Left renal cortex interstitium (tissue), 4 donors: ENCODE data around the gene KCNQ1. TPM values are rescaled to one million over a fixed set of nuclear protein-coding genes. Genes with fewer than 3 reads are reported as not detected.

ENCODE experiments used
- DNase-seq, 4 donors: peaks; one replicate each; pipeline ENCODE4 v3.0.0-alpha.2; 2013; ENCODE audit warnings: low read depth in 4 of 4, low spot score in 2 of 4, missing footprints in 1 of 4
- polyA plus RNA-seq, 4 donors: library from polyadenylated mRNA; unstranded; fragments of 120-200 nt; gene quantifications; one replicate each; pipeline ENCODE4 v1.2.1, GENCODE V29; 2013; ENCODE audit not compliant: insufficient read length in 4 of 4

The KCNQ1 gene
- polyA plus RNA-seq, 4 donors: 10.4 to 14.8 (median 13.1) TPM

DNA sequence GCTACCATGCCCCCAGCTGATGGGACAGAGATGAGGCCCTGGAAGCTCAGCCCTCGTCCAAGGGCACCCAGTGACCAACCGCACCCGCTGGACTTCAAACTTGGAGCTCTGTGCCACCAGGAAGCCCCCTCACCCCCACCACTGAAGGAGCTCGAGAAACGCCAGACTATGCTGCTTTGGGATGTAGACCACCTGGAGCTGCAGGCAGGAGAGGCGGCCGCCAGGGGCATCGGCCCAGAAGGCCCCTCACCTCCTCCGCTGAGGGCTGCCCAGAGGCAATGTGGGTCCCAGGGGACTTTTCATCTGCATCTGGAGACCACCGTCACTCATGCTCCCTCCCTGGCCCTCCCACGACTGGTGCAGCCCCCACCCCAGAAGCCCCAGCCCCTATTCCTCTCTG, 412.5 kb downstream of the KCNQ1 start:
- no peak for DNase-seq

DNA sequence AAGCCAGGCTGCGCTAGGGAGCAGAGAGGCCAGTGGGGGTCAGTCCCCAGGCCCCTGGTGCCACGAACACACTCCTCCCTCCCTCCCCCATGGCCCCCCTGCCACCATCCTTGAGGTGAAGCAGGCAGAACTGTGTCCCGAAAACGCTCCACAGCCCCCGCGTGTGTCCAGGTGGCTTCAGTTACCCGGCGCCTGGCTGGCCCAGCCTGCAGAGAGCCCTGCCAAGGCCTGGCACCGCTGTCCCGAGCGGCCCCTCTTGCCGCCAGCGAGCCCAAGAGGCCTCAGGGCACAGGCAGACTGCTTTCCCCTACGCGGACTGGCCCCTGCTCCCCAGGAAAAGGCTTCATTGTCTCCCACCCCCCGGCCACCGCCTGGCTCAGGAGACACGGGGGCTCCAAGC, 413.1 kb downstream of the KCNQ1 start:
- DNase-seq: no peak

GRCh38 chr11:2858995-2859698, 414.3 kb downstream of the KCNQ1 start:
- DNase-seq: no peak

GRCh38 chr11:2859699-2860037, 414.9 kb downstream of the KCNQ1 start:
- DNase-seq: no peak

DNA sequence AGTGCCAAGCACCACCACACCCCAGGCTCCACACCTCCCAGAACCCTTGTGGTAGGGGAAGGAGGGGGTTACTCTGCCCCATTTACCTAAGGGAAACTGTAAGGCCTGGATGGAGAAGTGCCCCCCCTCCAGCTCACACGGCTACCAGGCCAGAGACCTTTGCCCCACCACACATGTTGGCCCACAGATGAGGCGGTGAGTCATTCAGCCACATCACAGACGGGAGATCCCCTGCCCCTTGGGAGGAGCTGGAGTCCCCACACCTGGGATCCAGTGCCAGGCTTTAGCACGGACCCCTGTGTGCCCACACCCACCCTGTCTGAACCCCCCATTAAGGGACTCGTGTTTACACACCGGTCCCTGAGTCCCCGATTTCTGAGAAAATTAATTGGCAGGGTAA, 415.8 kb downstream of the KCNQ1 start:
- DNase-seq: no peak

- DNase-seq: no peak
These were observed 417.8 kb downstream of the KCNQ1 start for GRCh38 chr11:2862395-2863275.

- no peak for DNase-seq
These were observed 418.4 kb downstream of the KCNQ1 start for GRCh38 chr11:2863276-2863618.

DNA sequence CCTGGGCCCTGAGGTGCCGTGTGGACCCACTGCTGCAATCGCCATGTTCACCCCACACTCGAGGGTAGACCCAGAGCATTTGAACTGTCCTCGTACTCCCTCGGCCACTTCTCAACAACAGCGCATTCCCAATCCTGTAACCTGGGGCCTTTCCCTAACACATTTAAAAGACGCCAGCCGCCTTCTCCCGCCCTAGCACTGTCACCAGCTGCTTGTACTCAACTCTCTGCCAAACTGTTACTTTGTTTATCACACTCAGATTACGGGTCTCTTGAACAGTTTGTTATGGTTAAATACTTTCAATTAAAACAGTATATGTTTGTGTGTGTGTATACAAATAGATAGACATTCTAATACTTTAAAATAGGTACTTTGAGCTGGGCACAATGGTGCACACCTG, 420.1 kb downstream of the KCNQ1 start:
- DNase-seq: no peak

- no peak for DNase-seq
These were observed 421.2 kb downstream of the KCNQ1 start for GRCh38 chr11:2865922-2866577.

DNA sequence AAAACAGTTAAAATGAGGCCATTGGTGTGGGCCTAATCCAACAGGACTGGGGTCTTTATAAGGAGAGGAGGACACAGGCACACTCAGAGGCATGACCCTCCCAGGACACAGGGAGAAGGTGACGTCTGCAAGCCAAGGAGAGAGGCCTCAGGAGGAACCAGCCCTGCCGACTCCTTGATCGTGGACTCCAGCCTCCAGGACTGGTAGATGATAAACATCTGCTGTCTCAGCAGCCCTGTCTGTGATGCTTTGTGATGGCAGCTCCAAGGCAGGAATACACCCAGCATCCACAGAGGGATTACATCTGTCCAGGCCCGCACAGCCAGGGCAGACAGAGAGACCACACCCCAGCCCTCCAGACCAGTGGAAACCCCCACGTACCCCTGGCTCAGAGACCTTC, 422.3 kb downstream of the KCNQ1 start:
- DNase-seq: no peak

DNA sequence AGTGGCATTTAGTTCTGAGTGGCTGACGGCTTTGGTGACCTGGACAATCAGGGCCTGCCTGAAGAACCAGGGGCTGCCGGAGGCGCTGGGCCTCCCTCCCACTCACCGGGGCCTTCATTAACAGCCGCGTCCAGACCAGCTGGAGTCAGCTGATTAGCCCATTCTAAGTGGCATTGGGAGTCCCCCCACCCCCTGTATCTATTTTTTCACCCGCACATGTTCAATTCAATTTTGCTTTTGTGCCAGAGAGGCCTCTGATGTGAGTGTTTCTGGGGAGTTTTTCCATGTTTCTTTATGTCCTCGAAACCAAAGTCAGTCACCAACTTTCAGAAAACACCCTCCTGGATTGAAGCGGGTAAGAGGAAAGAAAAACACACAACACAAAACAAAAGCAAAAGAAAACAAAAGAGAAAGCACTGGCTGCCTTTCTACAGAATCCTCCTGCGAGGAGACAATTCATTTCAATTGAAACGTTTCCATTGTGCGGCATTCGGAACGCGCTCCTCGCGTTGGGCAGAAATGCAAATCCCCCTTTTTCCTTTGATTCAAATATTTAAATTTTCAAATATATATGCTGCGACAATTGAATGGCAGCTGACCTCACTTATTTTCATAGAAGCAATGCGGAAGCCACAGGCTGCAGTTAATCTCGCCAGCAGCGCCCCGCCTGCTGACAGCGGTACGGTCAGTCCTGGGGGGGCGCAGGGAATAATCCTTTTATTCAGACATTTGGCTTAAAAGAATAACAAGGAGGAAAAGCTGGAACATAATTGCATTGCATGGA, 423.1 kb downstream of the KCNQ1 start:
- DNase-seq: no peak

GRCh38 chr11:2868506-2869133, 423.8 kb downstream of the KCNQ1 start:
- no peak for DNase-seq

GRCh38 chr11:2869134-2869526, 424.3 kb downstream of the KCNQ1 start:
- DNase-seq: no peak

DNA sequence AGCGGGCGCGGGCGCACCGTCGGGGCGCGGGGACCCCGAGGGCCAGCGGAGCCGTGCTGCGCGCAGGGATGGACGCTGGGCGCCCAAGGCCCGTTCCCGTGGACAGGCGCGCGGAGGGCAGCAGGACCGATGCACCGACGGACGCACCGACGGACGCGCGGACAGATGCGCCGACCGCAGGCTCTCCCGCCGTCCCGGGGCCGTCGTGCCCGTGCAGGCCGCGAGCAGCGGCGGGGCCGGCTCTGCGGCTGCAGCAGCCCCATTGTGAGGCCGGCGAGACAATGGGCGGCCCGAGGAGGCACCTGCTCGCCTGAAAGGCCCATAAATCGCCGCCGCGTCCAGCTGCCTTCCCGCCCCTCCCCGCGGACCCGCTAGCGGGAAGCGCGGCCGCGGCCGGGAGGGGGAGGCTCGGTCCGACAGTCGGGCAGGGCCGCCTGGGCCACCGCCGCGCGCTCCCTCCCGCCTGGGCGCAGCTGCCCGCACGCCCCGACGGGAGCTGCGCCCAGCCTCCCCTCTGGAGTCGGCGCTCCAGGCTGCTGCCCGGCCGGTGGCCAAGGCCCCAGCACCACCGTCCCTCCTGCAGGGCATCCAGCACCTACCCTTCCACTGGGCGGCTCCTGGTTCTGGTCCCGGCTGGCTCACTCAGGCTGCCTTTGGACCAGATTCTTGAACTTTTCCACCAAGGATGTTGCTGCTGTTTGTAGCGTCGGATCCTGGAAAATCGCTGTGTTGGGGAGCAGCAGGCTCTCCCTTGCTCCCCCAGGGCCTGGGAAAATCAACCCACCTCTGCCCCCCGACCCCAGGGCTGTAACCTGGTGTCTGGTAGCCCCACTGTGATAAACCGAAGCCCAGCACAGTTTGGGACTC, 425.0 kb downstream of the KCNQ1 start:
- no peak for DNase-seq

GRCh38 chr11:2870460-2870859, 425.7 kb downstream of the KCNQ1 start:
- no peak for DNase-seq

GRCh38 chr11:2870969-2871680, 426.3 kb downstream of the KCNQ1 start:
- no peak for DNase-seq

GRCh38 chr11:2874963-2875362, 430.2 kb downstream of the KCNQ1 start:
- DNase-seq: no peak

DNA sequence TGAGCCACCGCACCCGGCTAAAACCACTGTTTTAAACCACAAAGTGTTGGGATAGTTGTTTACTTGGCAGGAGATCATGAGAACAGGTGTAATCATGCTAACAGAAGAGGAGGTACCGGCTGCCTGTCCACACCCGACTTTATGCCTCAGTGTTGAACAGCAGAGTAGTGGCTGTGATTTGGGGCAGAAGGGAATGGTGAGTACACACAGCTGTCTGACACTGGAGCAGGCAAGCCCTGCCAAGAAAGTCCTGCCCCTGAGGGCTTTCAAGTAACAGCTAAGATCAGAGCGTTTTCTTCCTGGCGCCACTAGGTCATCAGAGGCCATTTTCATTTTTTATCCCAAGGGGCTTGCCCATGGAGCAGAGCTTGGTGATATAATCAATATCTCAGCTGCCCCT, 432.7 kb downstream of the KCNQ1 start:
- no peak for DNase-seq

GRCh38 chr11:2878782-2879181, 434.0 kb downstream of the KCNQ1 start:
- no peak for DNase-seq
